Measurements from ENCODE around the gene NDUFA8.

NDUFA8 gene

GRCh38 chr9:122183501-122183900 lies 23.9 kb upstream of the NDUFA8 start:
- DNase-seq = no peak

DNA sequence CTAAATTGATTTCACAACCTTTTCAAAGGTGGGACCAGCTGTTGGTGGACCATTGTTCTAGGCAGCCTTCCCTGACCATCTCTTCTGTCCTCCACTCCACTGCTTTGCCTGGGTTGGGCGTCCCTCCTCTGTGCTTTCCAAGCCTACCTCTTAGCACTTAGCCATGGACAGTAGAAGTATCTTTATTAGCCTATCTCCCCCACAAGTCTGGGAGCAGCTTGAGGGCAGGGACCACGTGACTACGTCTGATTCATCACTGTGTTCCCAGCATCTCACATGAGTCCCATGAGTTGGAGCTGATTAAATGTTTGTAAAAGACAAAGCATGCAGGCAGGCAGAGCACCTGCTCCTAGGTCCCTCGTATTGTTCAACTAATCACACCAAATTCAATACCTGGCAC lies 21.1 kb upstream of the NDUFA8 start:
- DNase-seq = no peak

- no peak for DNase-seq
Measured at GRCh38 chr9:122179690-122180074, 20.1 kb upstream of the NDUFA8 start.

DNA sequence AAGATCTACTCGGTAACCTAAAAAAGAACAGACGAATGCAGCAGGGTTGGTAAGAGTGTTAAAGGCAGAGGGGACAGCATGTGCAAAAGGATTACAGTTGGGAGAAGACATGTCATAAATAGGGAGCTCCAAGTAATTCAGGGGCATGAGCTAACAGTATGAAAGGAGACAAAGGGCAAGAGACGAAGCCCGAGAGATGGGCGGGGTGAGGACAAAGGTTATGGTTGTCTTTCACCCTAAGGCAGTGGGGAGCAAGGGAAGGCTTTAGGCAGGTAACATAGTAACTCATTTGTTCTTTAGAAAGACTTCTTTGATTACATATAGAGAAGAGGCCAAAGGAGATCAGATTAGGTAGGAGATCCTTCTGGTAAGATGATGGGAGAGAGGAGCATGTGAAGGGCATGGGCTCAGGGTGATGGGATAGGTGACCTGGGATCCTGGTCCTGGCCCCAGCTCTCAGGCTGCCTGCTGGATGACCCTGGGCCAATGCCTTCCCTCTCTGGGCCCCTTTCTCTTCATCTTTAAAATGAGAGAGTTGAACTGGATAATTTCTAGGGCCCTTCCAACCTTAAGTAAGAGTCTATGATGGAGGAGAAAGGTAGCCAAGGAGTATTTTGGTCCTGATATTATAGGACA lies 19.6 kb upstream of the NDUFA8 start:
- no peak for DNase-seq

DNA sequence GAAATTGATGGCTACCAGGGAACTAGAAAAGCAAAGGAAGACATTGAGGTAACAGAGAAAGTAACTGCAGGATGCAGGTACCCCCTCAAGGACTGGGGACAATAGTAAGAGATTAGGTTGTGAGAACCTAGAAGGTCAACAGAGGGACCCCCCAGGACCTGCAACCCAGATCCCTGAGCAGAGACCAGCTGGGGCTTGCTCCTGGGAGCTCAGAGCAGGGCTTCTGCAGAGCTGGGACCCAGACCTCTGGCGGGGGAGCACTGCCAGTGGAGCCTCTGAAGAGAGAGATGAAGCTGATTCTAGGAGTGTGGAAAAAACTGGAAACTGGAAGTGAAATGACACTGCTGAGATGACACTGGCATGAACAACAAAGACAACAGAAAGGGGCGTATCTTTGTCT lies 17.3 kb upstream of the NDUFA8 start:
- no peak for DNase-seq

DNA sequence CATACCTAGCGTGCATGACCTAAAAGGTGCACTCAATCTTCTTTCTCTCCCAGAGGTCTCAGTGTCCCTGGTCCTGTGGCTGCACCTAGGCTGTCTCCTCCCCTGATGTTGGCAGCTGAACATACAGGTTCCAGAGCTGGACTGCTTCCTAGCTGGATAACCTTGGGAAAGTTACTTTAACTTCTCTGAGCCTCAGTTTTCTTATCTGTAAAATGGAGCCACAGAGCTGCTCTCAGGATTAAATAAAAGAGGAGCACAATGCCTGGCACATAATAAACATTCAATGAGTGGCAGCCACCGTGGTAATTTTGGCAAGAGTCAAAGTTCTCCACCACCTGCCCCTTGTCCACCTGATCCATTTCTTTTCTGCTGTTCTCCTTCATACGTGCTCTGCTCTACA lies 14.1 kb upstream of the NDUFA8 start:
- no peak for DNase-seq

- no peak for DNase-seq
Measured at GRCh38 chr9:122172131-122172530, 12.6 kb upstream of the NDUFA8 start.

GRCh38 chr9:122168356-122168755 lies 8.8 kb upstream of the NDUFA8 start:
- DNase-seq = no peak

GRCh38 chr9:122164286-122164685 lies 4.7 kb upstream of the NDUFA8 start:
- no peak for DNase-seq

GRCh38 chr9:122162415-122162814 lies 2.8 kb upstream of the NDUFA8 start:
- DNase-seq = no peak

DNA sequence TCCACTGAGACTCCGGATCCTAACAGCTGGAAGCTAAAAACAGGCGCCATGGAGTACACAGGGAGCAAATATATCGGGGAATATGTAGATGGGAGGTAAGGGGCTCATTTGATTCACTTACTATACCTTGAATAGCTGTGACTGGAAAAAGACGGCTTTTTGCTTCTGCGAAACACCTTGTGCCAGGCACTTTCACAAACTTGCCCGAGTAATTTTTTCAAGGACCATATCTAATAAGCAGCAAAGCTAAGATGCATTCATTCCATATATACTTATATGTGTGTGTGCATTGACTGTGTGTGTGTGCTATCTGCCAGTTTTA lies 307 bp upstream of the NDUFA8 start:
- DNase-seq = no peak

GRCh38 chr9:122158202-122158601 lies 1.4 kb downstream of the NDUFA8 start:
- no peak for DNase-seq

DNA sequence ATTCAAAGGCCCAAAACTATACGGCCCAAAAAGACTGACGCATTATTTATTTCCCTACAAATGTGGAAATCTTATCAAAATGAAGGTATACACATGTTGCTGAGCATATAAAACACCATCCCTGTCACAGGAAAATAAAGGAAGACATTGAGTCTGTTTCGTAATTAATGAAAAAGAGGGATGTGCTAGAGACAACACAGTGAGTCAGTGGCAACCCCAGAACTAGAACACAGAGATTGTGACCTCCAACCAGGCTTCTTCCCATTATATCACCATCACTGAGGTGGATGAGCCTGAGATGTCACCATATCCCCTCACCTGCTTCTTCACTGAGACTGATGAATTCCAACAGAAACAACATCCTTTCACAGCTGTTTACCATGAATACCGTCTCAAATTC lies 3.8 kb downstream of the NDUFA8 start:
- no peak for DNase-seq

DNA sequence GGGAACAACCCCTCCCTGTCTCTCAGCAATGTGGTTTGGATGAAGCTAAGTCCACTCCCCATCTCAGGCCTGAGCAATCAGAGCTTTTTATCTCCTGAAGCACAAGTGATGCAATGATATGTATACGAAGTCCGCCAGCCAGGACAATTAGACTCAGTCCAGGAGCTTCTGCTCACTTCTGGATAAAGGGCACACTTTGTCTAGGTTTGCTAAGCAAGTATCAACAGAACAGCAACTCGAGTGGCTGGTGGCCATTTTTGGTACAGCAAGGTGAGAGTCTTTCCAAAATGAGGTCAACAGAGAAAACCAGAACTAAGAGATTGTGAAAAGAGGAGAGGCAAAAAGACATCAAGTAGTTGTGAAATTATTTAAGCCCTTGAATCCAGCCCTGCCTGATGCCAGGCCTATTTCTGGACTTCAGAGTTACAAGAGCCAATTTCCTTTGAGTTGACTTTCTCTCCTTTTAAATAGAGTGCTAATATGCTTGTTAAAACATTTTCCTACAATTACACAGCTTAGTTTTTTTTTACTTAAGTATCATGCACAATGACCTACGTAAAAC lies 8.2 kb downstream of the NDUFA8 start:
- DNase-seq = no peak

DNA sequence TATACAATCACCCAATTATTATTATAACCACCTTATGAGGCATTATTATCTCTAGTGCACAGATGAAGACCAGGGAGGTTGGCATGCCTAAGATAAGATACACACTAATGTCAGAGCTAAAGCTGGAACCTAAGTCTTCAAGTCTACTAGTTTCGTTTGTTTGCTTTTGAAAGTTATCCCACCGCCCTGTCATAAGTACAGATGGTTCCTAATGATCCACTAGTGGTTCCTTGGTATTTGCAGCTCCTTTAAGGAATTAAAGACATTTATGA lies 14.1 kb downstream of the NDUFA8 start:
- DNase-seq = no peak

DNA sequence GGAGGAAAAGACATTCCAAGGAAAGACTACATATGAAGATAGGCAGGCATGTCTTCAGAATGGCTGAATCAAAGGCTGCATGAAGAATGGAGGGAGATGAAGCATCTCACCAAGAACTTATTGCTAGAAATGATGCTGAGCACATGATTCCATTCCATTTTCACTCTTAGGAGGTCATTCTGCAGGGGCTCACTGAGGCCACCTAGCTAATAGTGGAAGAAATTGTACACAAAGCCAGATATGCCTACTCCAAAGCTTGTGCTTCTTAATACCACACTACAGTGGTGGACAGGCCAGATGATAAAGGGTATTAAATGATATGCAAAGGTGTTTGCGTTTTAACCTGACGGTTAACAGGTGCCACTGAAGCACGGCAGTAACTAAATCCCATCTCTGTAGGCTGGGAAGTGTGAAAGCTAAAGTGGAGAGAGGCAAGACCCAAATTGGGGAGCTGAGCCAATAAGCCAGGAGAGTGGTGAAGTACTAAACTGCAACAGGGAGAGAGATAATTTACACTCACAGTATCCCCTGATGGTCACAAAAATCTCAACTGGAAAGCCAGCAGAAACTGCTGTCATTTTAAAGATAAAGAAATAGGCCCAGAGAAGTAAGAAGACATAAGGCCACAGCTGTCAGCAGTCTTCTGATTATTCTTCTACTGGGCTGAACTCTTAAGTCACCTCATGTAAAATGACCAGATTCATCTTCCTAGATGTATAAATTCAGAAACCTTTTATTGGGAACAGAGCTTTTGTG lies 14.6 kb downstream of the NDUFA8 start:
- no peak for DNase-seq

- DNase-seq = no peak
Measured at GRCh38 chr9:122143876-122144405, 15.6 kb downstream of the NDUFA8 start.

DNA sequence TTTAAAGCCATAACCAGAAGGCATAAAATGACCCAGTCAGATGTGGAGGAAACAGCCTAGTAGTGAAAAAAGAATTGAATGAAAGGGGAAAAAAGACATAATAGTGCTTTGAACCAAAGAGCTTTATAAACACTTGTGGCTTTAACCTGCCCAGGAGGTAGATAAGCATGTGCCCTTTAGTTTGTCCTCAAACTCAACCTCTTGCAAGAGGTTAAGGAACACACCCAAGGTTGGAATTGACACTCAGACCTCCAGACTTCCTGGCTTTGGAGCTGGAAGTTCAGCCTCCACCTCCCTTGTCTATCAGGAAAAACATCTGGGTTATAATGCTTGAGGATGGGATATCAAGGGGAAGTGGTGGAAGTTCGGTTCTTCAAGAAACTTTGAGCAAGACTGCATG lies 16.3 kb downstream of the NDUFA8 start:
- DNase-seq = no peak

DNA sequence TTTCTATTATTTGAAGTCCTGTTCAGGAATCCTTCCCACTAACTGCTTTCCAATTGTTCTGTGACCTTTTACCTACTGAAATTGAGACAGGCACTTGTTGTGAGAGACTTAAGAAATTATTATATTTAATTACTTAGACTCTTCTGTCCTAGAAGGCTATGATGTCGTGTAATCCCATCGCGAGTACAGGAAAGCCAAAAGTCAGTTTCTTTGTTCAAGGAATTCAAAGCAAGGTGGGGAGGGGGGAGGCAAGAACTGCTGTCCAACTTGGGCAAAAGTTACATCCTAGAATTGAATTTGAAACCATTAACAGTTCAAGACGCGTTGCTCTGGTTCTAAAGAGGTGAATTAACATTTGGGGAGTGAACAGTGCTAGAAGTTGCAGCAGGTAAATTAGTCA lies 17.9 kb downstream of the NDUFA8 start:
- no peak for DNase-seq

DNA sequence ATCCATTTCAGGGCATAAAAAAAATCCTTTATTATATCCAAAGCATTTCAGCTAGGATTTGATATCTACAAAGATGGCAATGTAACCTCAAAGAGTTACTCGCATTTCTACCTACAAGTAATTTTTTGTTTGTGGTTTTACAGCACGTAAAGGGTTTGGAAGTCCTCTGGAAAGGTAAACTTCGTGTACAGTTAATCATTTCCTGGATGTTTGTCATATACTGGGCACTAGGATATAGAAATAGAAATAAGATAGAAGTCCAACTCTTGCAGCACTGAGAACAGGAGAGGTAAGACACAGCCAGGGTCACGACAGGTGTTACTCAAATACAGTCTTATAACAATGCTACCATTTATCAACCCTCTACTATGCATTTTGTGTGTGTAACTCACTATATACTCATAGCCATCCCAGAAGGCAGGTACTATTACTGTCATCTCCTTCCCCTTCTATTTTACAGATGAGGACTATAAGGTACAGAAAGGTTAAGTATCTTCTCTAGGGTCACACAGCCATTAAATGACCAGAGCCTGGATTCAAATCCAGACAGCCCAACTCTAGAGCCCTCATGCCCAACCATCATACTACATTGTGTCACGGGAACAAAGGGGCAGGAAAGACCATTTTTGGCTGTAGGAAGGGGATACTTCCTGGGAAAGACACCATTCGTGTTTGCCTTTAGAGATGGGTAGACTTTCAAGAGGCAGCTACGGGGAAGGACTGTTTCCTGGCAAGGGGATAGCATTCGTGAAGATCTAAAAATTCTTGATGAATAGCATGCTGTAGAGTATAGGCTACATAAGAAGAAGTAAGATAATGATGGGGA lies 19.0 kb downstream of the NDUFA8 start:
- no peak for DNase-seq

- no peak for DNase-seq
Measured at GRCh38 chr9:122138560-122139268, 20.9 kb downstream of the NDUFA8 start.

DNA sequence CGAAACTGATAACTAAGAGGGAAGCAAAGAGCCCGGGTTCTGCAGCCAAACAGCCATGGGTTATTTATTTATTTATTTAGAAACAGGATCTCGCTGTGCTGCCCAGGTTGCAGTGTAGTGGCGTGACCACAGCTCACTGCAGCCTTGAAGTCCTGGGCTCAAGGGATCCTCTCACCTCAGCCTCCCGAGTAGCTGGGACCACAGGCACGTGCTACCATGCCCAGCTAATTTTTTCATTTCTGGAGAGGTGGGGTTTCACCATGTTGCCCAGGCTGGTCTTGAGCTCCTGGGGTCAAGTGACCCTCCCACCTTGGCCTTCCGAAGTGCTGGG lies 24.1 kb downstream of the NDUFA8 start:
- no peak for DNase-seq

DNA sequence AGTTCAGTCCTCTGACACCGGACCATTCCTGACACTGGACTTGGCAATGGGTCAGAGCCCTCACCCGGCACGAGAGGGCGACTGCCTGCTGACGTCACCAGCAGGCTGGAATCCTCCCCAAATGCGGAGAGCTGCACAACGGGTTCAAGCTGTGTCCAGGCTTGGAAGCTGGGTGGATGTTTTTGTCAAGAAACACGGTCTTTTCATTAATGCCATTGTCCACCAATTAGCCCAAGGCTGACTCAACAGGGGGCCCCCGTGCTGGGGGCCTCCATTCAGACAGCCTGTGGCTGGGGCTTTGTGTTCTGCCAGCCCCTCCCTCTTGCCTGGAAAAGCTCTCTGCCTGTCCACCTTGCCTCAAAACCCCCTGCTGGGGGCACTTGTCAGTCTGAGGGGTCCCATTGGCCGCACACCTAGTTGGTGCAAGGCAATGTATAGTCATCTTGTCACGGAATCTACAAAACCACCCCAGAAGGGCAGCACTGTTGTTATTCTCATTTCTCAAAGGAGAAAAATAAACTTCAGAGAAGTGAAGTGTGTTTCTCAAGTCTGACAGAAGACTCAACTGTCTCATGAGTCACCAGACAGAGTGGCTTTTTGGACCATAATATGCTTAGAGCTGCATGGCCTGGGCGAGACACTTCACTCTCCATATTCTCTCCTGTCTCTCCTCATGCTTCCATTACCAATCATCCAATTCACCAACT lies 24.6 kb downstream of the NDUFA8 start:
- DNase-seq = no peak
